GM19372 (cell line): ENCODE data around the gene VTI1B.
"Not testable (repeated sequence)": the region's sequence is repeated elsewhere in the genome, so short reads cannot be mapped to it uniquely, and the experiment has no call there.

Source experiments
- ATAC-seq: cut with Tn5 transposase; IDR thresholded peaks from one replicate; pipeline ENCODE4 v1.9.1; 2021; ENCODE audit warnings: mild to moderate bottlenecking, low read depth, moderate library complexity; ENCODE audit not compliant: unreplicated experiment

The VTI1B gene, protein sequence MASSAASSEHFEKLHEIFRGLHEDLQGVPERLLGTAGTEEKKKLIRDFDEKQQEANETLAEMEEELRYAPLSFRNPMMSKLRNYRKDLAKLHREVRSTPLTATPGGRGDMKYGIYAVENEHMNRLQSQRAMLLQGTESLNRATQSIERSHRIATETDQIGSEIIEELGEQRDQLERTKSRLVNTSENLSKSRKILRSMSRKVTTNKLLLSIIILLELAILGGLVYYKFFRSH

DNA sequence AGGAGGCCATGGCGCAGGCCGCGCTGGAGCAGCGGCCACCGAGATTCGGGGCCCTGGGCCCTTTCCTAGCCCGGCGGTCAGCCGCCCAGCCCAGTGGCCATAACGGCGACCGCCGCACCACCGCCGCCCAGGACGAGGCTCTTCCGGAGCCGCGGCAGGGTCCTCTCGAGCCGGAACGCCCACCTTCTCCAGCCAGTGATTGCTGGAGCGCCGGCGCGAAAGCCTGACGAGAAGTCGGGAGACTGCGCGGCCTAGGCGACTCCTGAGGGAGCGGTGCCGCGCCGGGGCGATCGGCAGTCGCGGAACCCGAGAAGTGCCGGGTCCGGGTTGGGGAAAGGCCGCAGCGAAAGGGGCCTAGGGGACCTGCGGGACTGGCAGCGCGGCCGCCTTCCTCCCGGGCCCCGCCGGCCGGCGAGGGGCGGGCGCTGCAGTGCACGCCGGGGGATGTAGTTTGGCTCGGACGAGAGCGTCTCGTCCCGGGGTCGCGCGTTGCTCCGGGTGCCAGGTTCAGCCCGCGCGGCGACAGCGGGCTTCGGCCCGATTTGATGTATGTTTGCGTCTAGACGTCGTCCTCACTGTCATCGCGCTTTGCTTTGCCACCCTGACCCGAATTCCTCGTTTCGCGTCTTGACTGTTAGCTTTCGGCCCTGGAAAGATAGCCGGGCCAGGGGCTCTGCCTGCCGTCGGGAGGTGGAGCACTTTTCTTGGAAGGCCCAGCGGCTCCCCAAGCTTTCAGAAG lies at the start of gene VTI1B:
TSS of gene VTI1B (minus strand) at position 153 of the 739 bp plus-strand sequence. CDS start at position 10, 143 bp downstream.
- peak; percentile 96 for ATAC-seq

DNA sequence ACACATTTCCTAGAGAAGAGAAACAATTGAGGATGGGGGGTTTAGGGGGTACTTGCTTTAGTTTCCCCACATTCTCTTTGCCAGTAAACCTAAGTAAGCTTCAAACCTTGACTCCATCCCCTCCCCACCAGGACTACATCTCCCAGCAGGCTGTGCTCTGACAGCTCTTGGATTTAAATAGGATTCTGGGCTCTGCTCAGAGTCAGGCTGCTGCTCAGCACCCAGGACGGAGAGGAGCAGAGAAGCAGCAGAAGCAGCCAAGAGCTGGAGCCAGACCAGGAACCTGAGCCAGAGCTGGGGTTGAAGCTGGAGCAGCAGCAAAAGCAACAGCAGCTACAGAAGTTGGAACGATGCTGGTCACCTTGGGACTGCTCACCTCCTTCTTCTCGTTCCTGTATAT lies 47.9 kb upstream of the VTI1B start:
- ATAC-seq: no peak

DNA sequence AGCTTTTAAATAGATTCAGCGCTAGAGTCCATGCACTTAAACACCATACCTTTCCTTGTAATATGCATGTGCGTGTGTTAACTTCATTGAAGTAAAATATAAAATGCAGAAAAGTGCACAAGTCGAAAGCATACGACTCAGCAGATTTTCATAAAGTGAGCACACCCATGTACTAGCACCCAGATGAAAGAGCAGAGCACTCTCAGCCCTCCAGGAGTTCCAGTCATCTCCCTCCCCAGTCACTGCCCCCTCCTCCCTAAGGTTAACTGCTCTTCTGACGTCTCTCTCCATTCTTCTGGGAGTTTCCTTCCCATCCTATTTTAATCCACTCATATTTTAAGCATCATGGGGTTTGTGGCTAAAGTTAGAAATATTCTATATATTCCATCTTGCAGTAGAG lies 47.4 kb upstream of the VTI1B start:
- ATAC-seq: no peak

DNA sequence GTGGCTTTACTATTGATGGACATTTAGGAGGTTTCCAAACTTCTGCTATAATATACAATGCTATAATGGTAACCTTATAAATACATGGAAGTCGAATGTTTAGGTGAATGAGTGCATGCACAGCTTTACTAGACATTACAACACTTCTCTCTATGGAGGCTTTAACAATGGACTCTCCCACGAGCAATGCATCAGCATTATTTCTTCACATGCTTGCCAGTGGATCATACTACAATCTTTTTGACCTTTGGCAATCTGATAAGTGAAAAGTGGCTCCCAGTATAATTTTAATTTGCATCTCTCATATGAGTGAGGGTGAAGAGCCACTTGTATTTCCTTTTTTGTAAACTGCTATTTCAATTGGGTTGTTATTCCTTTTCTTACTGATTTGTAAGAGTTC lies 45.4 kb upstream of the VTI1B start:
- ATAC-seq: no peak

DNA sequence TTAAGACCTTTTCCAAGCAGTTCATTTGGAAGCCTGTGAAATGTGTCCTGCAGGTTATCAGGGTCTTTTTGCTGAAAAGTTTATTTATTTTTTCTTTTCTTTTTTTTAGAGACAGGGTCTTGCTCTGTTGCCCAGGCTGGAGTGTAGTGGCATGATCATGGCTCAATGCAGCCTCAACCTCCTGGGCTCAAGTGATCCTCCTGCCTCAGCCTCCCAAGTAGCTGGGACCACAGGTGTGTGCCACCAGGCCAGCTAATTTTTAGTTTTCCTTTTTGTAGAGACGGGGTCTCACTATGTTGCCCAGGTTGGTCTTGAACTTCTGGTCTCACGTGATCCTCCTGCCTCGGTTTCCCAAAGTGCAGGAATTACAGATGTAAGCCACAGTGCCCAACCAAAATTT lies 45.0 kb upstream of the VTI1B start:
- not testable (repeated sequence) for ATAC-seq

DNA sequence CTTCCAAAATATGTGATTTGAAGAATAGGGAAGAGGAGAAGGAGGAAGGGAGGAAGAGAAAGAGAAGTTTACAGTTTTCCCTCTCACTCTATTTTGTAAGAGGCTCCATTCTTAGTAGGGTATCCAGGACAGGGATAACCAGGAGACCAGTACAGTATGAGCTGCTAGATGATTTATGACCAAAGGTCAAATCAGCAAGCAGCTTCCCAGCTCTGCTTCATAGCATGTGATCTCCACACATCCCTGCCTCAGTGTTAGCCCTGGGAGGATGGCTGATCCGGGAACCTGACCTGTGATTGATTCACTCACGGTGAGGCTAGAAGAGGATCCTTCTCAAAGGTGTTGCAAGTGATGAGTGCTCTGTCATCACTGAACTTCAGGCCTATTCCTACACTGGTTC lies 43.8 kb upstream of the VTI1B start:
- no peak for ATAC-seq

DNA sequence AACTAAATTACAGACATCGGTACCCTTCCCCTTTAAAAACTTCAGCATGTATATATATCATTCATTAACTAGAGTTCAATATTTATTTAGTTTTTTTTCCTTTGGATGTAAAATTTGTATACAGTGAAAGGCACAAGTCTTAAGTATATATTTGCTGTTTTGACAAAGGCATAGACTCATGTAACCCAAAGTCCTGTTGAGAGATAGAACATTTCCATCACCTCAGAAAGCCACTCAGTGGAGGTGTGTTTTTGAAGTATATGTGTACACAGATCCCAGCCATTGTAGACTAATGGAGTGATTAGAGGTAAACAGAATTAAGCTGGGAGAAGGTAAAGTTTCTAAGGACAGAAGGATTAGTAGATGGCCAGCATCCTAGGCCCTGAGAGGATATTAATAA lies 42.6 kb upstream of the VTI1B start:
- no peak for ATAC-seq

DNA sequence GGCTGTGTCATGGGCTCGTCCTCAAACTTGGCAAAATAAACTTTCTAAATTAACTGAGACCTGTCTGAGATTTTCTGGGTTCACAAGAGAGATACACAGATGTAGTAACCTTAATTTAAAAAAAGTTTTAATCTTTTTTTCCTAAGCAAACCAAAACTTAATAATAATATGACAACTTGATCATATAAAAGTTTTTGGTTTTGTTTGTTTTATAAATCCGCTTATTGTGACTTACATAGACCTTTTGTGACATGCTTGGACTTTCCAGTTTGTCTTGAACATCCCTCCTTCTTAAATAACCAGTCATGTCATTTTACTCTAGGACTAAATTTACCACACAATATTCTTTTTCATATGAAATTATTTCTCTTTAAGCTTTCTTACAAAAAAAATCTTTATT lies 35.8 kb upstream of the VTI1B start:
- ATAC-seq: no peak

DNA sequence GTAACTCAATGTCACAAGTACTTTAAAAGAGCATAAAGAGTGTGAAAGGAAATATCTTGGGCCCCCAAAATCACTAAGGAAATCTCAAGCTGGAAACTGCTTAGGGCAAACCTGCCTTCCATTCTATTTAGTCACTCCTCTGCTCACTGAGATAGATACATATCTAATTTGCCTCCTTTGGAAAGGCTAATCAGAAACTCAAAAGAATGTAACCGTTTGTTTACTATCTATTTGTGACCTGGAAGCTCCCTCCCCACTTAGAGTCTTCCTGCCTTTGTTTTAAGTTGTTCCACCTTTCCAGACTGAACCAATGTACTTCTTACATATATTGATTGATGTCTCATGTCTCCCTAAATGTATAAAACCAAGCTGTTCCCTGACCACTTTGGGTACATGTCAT lies 35.4 kb upstream of the VTI1B start:
- not testable (repeated sequence) for ATAC-seq

DNA sequence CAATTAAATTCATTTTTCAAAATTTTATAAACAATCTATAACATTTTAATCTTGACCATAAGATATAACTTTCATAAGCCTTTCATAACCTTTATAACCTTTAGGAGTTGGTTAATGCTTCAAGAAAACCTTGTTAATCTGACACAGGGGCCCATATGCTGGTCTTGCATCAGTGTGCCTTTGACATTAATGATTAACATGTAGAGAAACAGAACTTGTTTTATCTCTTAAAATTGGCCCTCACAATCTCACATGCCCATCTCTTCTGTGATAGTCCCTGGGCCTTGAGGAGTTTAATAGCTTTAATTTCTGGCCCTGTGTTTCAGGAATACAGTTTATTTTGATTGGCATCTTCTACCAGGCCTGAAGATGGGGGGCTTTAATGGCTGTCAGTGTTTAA lies 34.9 kb upstream of the VTI1B start:
- not testable (repeated sequence) for ATAC-seq

DNA sequence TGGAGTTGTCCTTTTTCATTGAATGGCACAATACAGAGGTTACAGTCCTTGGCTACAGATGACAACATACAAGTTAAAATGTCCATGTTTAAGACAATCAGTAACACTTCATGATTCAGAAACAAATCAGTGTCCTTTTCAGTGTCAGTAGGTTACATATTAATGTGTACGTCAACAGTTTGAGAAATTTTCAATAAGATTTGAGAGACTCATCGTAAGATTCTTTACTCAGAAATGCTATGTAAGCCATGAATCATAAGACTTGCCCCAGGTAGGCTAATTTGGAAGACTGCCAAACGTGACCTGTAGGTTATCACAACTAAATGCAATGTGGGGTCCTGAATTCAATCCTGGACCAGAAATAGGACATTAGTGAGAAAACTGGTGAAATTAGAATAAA lies 30.8 kb upstream of the VTI1B start:
- ATAC-seq: no peak

DNA sequence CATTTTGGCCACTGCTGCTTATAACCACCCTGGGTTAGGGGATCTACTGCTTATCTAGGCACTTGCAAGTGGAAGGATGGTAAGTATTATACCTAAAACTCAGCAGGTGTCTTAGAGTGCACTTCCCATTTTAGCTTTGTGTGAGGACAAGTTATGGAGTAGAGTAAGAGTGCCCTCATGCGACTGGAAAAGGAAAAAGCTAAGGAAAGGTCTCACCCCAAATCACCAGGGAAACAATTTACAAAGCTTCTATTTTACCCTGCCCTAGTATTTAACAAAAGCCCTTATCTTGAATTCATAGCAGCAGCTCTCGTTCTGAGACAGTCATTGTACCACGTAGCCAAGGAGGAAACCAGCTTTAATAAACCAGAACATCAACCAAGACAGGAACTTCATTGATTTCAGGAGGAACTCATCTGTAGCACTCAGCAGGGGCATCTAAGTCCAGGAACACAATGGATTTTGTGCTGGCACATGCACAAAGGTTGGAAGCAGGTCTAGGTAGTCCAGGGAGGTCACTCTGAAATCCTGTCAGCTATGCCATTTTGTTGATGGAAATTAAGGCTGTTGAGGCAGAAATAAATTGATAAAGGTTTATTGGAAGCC lies 30.2 kb upstream of the VTI1B start:
- ATAC-seq: no peak

DNA sequence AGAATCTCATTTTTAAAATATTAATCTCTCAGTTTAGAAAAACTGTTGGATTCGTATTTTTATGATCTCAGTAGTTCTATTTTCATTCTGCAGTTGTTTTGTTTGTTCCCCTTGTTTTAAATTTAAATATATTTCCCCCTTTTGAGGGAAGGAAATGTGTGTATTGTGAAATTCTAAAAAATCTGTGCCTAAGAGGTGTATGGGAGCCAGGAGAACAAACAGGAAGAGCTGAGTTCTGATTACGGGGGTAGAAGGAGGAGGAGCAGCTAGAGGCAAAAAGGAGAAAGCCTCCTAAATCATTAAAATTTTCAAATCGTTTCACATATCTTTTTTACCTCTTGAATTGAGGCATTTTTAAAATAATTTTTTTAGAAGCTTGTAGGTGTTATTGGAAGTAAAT lies 29.6 kb upstream of the VTI1B start:
- ATAC-seq: no peak

DNA sequence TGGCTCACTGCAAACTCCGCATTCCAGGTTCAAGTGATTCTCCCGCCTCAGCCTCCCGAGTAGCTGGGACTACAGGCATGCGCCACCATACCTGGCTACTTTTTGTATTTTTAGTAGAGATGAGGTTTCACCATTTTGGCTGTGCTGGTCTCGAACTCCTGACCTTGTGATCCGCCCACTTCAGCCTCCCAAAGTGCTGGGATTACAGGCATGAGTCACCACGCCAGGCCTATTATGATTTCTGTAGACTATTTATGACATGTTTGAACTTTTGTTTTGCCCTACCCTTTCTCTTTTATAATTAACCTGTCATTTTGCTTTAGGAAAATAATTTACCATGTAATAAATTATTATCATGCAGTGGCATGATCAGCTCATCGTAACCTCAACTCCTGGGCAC lies 27.1 kb upstream of the VTI1B start, which contains the start of gene RDH12:
TSS of gene RDH12 (plus strand) at position 395 of the 400 bp plus-strand sequence. CDS start 20,757 bp downstream, outside the sequence.
- ATAC-seq: not testable (repeated sequence)

DNA sequence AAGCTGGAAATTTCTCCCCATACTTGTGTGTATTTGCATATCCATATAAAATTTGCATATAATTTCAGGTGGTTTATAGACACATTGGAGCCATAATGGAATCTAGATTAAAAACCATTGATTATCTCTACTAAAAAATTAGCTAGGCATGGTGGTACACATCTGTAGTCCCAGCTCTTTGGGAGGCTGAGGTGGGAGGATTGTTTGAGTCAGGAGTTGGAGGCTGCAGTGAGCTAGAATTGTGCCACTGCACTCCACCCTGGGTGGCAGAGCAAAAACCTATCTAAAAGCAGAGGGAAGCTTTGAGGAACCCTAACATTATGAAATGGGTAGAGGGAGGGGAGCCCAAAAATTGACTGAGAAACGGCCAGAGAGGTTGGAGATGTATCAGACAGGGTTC lies 23.7 kb upstream of the VTI1B start:
- no peak for ATAC-seq

DNA sequence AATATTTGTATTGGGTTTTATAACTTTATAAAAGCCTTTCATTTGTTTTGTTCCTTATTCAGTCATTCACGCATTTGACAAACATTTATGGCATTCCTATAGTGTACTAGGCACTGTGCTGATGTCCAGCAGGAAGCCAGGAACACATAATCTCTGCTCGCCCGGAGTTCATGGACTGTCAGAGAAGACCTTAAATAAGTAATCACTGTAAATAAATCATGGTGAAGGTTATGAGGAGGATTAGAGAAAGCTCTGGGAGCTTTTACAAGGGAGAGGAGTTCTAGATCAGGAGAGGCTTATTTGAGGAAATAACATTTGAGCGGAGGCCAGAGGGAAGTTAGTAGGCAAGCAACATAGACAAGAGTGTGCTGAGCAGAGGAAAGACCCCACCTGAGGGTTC lies 22.6 kb upstream of the VTI1B start:
- no peak for ATAC-seq

DNA sequence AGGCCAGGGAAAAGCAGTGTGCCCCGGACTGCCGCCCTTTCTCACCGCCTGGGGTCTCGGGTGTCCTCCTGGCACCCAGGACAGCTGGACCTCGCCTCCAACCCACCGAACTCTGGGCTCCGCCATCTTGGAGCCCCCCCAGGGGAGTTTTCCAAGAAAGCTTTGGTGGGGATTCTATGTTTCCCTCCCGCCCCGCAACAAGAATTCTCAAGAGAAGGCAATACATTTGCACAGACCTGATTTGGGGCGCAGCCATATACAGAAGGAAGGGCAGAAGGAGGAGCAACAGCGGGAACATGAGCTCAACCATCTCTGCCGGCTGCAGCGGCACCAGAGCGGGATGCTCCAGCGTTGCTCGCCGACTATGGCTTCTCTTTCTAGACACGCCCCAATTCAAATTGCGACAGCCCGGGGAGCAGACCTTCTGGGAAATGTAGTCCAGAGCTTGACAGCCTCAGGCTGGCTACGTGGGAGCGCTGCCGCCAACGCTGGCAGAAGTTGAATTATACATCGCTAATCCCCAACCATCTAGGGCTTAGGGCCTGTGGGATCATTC lies 21.0 kb upstream of the VTI1B start, which contains the start of gene RDH11:
TSS of gene RDH11 (minus strand) at position 371 of the 556 bp plus-strand sequence. CDS start at position 310, 61 bp downstream.
- ATAC-seq: peak; percentile 80

DNA sequence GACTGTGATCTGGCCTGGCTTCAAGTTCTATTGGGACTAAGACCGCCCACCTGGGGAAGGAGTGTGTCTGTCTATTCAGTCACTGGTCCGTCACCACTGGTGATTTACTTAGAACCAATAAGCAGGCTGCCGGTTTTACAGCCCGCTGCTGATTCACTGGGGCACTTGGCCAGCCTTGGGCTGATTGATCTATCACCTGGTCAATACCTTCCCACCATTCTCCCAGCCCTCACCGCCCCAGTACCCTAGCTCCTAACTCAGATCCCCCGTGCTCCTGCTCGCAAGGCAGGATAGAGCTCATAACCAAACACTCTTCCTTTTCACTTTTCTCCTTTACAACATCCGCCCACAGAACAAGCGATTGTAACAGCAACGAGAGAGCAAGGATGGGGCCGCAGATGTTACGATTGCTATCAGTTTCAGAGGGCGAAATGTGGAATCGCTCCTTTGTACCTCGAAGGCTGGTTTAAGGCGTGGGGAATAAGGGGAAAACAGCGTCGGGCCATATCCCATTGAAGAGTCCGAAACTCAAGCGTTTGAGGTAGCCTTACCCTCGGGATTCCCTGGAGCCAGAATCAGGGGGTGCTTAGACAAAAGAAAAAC lies 20.5 kb upstream of the VTI1B start:
- peak; percentile 88 for ATAC-seq

DNA sequence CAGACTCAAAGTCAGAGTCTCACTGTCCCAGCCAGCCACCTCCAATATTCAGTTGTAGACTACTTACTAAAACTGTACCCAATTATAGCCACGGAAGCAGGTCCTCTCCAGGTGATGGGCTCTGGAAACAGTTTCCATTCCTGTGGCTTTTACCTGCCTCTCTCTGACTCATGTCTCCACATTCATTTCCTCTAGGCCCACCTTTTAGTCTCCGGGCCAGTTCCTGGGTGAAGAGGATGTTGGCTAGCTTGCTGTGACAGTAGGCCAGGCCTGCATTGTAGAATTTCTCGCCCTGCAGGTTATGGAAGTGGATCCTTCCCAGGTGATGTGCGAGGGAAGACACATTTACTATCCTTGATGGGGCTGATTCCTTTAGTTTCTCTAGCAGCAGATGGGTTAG lies 15.6 kb upstream of the VTI1B start:
- ATAC-seq: no peak

DNA sequence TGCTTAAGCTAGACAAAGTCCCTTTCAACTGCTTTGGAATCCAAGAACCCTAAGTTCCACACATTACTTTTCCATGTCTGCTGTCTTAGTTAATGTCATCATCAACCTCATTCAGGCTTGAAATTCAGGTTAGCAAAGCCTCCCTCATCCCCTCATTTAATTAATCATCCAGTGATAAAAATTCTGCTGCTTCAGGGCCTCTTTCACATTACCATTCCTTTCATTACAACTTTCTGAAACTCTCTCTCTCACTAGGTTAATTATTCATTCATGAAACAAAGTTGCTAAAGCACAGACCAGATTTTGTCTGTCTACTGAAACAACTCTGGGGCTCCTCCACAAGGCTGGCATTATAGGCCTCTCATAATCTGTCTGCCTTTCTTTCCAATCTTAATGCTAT lies 9.4 kb upstream of the VTI1B start:
- no peak for ATAC-seq

DNA sequence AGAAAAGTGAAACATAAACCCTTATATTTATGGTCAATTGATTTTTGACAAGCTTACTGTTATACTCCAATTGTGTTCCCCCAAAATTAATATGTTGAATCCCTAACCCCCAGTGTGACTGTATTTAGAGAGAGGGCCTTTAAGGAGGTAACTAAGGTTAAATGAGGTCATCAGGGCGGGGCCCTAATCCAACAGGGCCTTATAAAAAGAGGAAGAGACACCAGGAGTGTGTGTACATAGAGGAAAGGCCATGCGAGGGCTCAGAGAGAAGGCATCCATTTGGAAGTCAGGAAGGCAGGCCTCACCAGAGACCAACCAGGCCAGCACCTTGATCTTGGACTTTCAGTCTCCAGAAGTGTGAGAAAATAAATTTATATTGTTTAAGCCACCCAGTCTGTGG lies 6.5 kb upstream of the VTI1B start:
- ATAC-seq: no peak
